Activated CD8-positive, alpha-beta T cell treated with anti-CD3 and anti-CD28 coated beads, Interleukin-2, amount 10 ng/mL, durations not matched to agents 7 days and 5 days (primary cell): ENCODE measurements around the gene CCR6. TPM values are rescaled to one million over a fixed set of nuclear protein-coding genes. Genes with fewer than 3 reads are reported as not detected.

Source experiments
- ATAC-seq: fragments of 150-1000 bp; cut with Tn5 transposase; one replicate; pipeline ENCODE4 v1.10.0; 2021; ENCODE audit warnings: moderate library complexity
- CTCF ChIA-PET: fragments of 350-600 bp; sonication (Branson Sonifier 250); formaldehyde crosslinking; loops from one replicate; lab custom pipeline; 2021; ENCODE audit warnings: antibody characterized with exemption; lab: Charles Lee
- POLR2A ChIA-PET: fragments of 350-600 bp; sonication (Branson Sonifier 250); formaldehyde crosslinking; loops from one replicate; lab custom pipeline; 2021; ENCODE audit warnings: antibody characterized with exemption; lab: Charles Lee
- DNase-seq: peaks from one replicate; pipeline ENCODE4 v3.0.0-alpha.2; 2020
- H3K27ac Mint-ChIP-seq: one replicate; pipeline ENCODE4 v1.8.0; 2021; ENCODE audit warnings: mild to moderate bottlenecking, mixed read lengths
- H3K27me3 Mint-ChIP-seq: one replicate; pipeline ENCODE4 v1.8.0; 2021; ENCODE audit warnings: low read depth, mixed read lengths
- H3K36me3 Mint-ChIP-seq: one replicate; pipeline ENCODE4 v1.8.0; 2021; ENCODE audit warnings: low read depth, mixed read lengths
- H3K4me1 Mint-ChIP-seq: one replicate; pipeline ENCODE4 v1.8.0; 2021; ENCODE audit warnings: low read depth, mixed read lengths
- H3K4me3 Mint-ChIP-seq: one replicate; pipeline ENCODE4 v1.8.0; 2021; ENCODE audit warnings: mild to moderate bottlenecking, mixed read lengths
- H3K9me3 Mint-ChIP-seq: one replicate; pipeline ENCODE4 v1.8.0; 2022; ENCODE audit warnings: mixed read lengths; ENCODE audit not compliant: insufficient read depth
- total RNA-seq, 2 experiments: library from RNA; stranded (reverse); gene quantifications; one replicate each; pipeline ENCODE4 v1.2.3, GENCODE V29; 2021

The CCR6 gene
- total RNA-seq, 2 experiments from 2014 or later: 3.8 to 4.4 TPM

DNA sequence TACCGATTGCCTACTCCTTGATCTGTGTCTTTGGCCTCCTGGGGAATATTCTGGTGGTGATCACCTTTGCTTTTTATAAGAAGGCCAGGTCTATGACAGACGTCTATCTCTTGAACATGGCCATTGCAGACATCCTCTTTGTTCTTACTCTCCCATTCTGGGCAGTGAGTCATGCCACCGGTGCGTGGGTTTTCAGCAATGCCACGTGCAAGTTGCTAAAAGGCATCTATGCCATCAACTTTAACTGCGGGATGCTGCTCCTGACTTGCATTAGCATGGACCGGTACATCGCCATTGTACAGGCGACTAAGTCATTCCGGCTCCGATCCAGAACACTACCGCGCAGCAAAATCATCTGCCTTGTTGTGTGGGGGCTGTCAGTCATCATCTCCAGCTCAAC lies 13.5 kb downstream of the CCR6 start:
- Mint-ChIP-seq H3K27me3 (peaks cover 15% of the 10 kb centered on the region), H3K9me3 (no peaks in the 10 kb centered on the region), H3K4me3 (no peak overlapping the region), H3K4me1 (peaks cover 17% of the 10 kb centered on the region), H3K27ac (no peak overlapping the region), H3K36me3 (no peaks in the 10 kb centered on the region)
- CTCF ChIA-PET: interaction anchor here (0.9 kb wide), 3 partner anchors 9 to 362 kb away, joined by 3 read pairs; no protein-coding TSS in a partner anchor
- ATAC-seq (no peak), DNase-seq (no peak)
- POLR2A ChIA-PET: no interaction called here

DNA sequence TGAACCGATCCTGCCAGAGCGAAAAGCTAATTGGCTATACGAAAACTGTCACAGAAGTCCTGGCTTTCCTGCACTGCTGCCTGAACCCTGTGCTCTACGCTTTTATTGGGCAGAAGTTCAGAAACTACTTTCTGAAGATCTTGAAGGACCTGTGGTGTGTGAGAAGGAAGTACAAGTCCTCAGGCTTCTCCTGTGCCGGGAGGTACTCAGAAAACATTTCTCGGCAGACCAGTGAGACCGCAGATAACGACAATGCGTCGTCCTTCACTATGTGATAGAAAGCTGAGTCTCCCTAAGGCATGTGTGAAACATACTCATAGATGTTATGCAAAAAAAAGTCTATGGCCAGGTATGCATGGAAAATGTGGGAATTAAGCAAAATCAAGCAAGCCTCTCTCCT lies 14.2 kb downstream of the CCR6 start:
- ATAC-seq (no peak), DNase-seq (no peak)
- peaks cover 15% of the 10 kb centered on the region for H3K27me3 Mint-ChIP-seq
- no peak overlapping the region for H3K4me3 Mint-ChIP-seq
- CTCF ChIA-PET: interaction anchor here (0.9 to 1.8 kb wide), 4 partner anchors 9 to 362 kb away, joined by 3 to 4 read pairs (median 3); no protein-coding TSS in a partner anchor
- no peaks in the 10 kb centered on the region for H3K36me3 Mint-ChIP-seq
- no peak overlapping the region for H3K27ac Mint-ChIP-seq
- peaks cover 21% of the 10 kb centered on the region for H3K4me1 Mint-ChIP-seq
- POLR2A ChIA-PET: no interaction called here
- H3K9me3 Mint-ChIP-seq: no peaks in the 10 kb centered on the region

DNA sequence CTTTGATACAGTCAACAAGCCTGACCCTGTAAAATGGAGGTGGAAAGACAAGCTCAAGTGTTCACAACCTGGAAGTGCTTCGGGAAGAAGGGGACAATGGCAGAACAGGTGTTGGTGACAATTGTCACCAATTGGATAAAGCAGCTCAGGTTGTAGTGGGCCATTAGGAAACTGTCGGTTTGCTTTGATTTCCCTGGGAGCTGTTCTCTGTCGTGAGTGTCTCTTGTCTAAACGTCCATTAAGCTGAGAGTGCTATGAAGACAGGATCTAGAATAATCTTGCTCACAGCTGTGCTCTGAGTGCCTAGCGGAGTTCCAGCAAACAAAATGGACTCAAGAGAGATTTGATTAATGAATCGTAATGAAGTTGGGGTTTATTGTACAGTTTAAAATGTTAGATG lies 15.0 kb downstream of the CCR6 start:
- Mint-ChIP-seq H3K4me3 (no peak overlapping the region), H3K27ac (no peak overlapping the region), H3K36me3 (no peaks in the 10 kb centered on the region), H3K9me3 (no peaks in the 10 kb centered on the region), H3K4me1 (peaks cover 24% of the 10 kb centered on the region), H3K27me3 (peaks cover 12% of the 10 kb centered on the region)
- ChIA-PET POLR2A (no interaction called here), CTCF (interaction anchor here (0.7 to 1.8 kb wide), 5 partner anchors 9 to 363 kb away, joined by 3 to 8 read pairs (median 3); partner anchors contain the start of gene CEP43)
- no peak for DNase-seq
- no peak for ATAC-seq

DNA sequence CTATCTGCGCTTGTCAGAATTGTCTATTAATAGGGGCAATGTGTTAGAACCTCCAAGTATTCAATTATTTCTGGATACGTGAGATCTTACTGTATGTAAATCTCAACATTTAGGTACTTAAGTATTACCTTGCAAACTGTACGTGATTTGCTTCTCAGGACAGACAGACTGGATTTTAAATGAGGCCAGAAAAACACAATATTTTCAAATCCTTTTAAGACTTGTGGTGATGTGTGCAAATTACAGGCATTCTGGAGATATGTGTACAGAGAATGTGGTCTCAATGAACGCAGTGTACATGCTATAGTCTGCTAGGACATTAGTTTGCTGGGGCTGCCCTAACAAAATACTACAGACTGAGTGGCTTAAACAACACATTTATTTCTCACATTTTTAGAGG lies 16.9 kb downstream of the CCR6 start:
- H3K4me1 Mint-ChIP-seq: peaks cover 24% of the 10 kb centered on the region
- no peak overlapping the region for H3K4me3 Mint-ChIP-seq
- H3K27ac Mint-ChIP-seq: no peak overlapping the region
- no peak for ATAC-seq
- POLR2A ChIA-PET: no interaction called here
- no peaks in the 10 kb centered on the region for H3K36me3 Mint-ChIP-seq
- DNase-seq: no peak
- peaks cover 10% of the 10 kb centered on the region for H3K27me3 Mint-ChIP-seq
- CTCF ChIA-PET: interaction anchor here (1.0 to 3.7 kb wide), 6 partner anchors 9 to 365 kb away, joined by 3 to 20 read pairs (median 6); partner anchors contain the start of gene CEP43
- no peaks in the 10 kb centered on the region for H3K9me3 Mint-ChIP-seq

DNA sequence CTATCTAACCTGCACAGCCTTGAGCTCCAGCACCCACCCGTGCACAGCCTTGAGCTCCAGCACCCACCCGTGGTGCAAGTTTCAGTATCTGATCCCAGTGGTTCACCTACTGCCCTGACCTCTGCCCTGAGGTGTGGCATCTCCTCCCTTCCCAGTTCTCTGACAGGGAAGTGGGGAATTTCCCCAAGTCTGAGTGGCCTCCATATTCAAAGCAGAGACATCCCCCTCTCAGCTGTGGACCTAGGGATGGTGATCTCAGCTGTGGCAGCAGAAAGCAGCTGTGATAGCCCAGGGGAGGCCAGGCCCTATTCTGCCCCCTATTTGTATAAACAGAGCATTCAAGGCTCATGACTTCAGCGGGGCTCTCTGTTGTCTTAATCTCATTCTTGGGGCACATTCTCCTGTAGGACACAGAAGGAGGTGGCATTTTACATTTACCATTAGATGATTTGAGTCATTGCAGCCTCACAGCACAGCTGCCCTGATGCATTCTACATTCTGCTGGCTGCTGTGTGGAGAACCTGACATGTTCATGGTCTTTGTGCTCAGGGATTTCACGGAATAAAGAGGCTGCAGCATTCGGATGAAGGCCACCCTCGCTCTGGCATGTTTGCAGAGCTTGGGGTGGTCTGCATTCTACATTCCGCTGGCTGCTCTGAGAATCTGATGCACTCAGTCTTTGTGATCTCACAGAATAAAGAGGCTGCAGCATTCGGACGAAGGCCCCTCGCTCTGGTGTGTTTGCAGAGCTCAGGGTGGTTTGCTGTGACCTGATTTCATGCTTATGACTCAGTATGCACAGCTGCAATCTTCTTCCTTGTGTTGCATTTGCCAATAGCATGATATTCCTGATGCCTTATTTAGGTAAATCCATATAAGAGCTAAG lies 17.9 kb downstream of the CCR6 start:
- H3K4me3 Mint-ChIP-seq: no peak overlapping the region
- CTCF ChIA-PET: interaction anchor here (0.7 to 3.7 kb wide), 13 partner anchors 11 to 378 kb away, joined by 3 to 20 read pairs (median 4); partner anchors contain the start of gene CCR6
- ATAC-seq (no peak), DNase-seq (no peak)
- H3K27ac Mint-ChIP-seq: no peak overlapping the region
- POLR2A ChIA-PET: interaction anchor here (0.7 kb wide), 1 partner anchor 274 kb away, joined by 4 read pairs; no protein-coding TSS in a partner anchor
- H3K4me1 Mint-ChIP-seq: peaks cover 24% of the 10 kb centered on the region
- peaks cover 10% of the 10 kb centered on the region for H3K27me3 Mint-ChIP-seq
- H3K36me3 Mint-ChIP-seq: no peaks in the 10 kb centered on the region
- no peaks in the 10 kb centered on the region for H3K9me3 Mint-ChIP-seq

DNA sequence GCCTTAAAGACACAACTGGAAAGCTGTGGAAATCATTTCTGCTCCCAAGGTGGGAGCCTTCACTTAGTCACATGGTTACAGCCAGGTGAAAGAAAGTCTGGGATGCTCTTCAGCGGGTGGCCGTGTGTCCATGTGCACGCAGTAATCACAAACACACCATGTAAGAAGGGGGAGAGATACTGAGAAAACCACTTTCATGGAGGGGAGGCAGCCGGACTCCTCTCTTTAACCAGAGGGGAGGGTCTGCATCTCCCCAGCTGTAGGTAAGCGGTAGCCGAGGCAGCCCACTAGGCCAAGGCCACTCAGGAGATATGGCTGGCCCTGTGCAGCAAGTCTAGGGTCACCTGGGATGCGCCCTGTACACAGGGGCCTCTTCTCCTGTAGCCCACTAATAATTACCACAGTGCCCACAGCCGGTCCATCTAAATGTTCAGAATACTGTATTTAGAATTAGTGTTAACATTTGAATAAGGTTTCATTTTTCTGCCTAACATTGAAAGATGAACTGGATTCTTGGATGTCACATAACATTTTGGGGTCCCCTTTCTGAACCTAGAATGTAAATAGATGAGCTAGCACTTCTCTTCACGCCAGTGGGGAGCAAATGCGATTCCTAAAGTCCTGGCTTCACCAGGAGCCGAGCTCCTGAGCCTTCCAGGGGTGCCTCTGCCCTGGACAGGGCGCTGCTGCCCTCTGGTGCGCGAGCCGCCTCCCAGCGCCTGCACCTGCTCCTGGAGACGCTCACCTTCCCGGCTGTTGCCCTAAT lies 19.0 kb downstream of the CCR6 start:
- peak; percentile 90 for ATAC-seq
- Mint-ChIP-seq H3K9me3 (no peaks in the 10 kb centered on the region), H3K27ac (no peak overlapping the region), H3K4me3 (no peak overlapping the region), H3K36me3 (no peaks in the 10 kb centered on the region), H3K27me3 (peaks cover 9% of the 10 kb centered on the region), H3K4me1 (peaks cover 16% of the 10 kb centered on the region)
- CTCF ChIA-PET: interaction anchor here (0.5 to 3.7 kb wide), 22 partner anchors 9 to 379 kb away, joined by 3 to 20 read pairs (median 4); partner anchors contain the start of gene CCR6
- POLR2A ChIA-PET: interaction anchor here (0.7 kb wide), 1 partner anchor 275 kb away, joined by 4 read pairs; no protein-coding TSS in a partner anchor
- peak; percentile 54 for DNase-seq

DNA sequence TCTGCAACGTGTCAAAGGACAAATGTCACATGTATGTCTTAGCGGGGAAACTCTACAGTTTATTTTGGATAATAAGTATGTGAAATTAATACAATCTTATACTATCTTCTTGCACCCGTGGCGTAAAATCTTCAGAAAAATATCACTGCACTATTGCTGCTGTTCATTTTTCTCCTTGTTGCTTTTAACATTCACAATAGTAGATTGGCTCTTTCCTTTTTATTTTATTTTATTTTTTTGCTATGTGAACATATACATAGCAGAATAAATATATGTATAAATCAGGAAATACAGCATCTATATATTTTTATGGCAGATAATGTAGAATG lies 19.5 kb downstream of the CCR6 start:
- no peak for DNase-seq
- Mint-ChIP-seq H3K9me3 (no peaks in the 10 kb centered on the region), H3K4me1 (peaks cover 12% of the 10 kb centered on the region), H3K4me3 (no peak overlapping the region), H3K27ac (no peak overlapping the region), H3K27me3 (peaks cover 6% of the 10 kb centered on the region), H3K36me3 (no peaks in the 10 kb centered on the region)
- POLR2A ChIA-PET: no interaction called here
- no peak for ATAC-seq
- CTCF ChIA-PET: interaction anchor here (0.6 to 3.7 kb wide), 15 partner anchors 18 to 367 kb away, joined by 3 to 20 read pairs (median 4); partner anchors contain the start of gene CCR6

DNA sequence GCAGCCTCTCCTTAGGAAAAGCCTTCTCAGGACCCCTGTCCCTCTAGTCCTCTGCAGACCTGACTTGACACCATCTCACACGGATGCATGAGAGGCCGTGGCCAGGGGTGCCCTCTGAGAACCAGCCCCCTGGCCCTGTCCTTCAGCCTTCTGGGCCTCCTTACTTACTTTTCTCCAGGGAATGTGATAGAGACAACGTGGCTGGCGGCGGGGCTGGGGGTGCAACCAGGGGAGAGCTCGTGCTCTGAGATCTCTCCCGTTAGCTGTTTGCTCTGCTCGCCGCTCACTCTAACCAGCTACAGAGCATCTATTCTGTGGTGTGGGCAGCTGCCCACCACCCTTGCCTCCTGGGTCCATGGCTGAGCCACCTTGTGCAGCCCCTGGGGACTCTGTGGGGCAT lies 20.1 kb downstream of the CCR6 start:
- Mint-ChIP-seq H3K27ac (no peak overlapping the region), H3K27me3 (peaks cover 6% of the 10 kb centered on the region), H3K4me1 (peaks cover 11% of the 10 kb centered on the region), H3K36me3 (no peaks in the 10 kb centered on the region), H3K9me3 (no peaks in the 10 kb centered on the region), H3K4me3 (no peak overlapping the region)
- POLR2A ChIA-PET: no interaction called here
- CTCF ChIA-PET: interaction anchor here (1.0 to 3.7 kb wide), 3 partner anchors 90 to 368 kb away, joined by 3 to 20 read pairs (median 4); no protein-coding TSS in a partner anchor
- ATAC-seq (no peak), DNase-seq (no peak)

DNA sequence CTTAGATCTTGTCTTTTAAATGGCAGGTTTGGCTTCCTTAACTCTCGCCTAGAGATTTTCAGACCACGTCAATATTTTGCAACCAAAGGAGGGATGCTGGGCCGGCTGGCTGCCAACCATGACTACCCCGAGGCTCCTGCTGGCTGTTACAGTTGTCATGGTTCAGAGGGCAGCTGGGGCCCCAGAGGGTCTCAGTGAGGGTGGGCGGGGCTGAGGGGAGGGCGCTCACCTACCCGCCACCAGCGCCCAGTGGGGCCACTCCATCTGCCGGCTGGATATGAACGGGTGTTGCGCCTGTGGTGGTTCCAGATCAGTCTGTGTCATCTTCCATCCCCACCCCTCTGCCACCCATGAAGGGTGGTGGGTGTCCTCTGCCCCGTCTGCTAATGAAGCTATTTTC lies 22.6 kb downstream of the CCR6 start:
- ATAC-seq (no peak), DNase-seq (no peak)
- H3K9me3 Mint-ChIP-seq: no peaks in the 10 kb centered on the region
- no peak overlapping the region for H3K27ac Mint-ChIP-seq
- ChIA-PET CTCF (no interaction called here), POLR2A (no interaction called here)
- no peaks in the 10 kb centered on the region for H3K36me3 Mint-ChIP-seq
- H3K4me1 Mint-ChIP-seq: peaks cover 9% of the 10 kb centered on the region
- H3K27me3 Mint-ChIP-seq: no peaks in the 10 kb centered on the region
- H3K4me3 Mint-ChIP-seq: no peak overlapping the region

DNA sequence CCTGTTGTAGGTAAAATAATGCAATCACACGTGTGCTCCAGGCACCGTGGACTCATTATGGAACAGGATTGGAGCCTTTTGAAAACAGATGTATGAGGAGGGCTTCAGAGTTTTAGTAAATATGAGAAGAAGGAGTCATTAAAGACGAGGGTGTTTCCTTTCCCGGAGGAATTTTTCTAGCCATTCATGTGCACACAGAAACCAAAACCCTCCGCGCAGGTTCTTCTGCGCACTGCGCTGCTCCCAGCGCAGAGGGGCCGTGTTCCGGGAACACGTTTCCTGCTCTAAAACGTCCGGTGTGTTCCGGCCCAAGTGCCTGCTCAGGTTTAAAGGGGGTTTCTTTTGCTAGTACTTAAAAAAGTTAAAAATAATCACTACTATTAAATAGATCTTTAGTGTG lies 23.2 kb downstream of the CCR6 start:
- H3K27me3 Mint-ChIP-seq: no peaks in the 10 kb centered on the region
- no peaks in the 10 kb centered on the region for H3K36me3 Mint-ChIP-seq
- DNase-seq (no peak), ATAC-seq (no peak)
- no peak overlapping the region for H3K4me3 Mint-ChIP-seq
- H3K9me3 Mint-ChIP-seq: no peaks in the 10 kb centered on the region
- POLR2A ChIA-PET: no interaction called here
- H3K4me1 Mint-ChIP-seq: peaks cover 14% of the 10 kb centered on the region
- CTCF ChIA-PET: no interaction called here
- no peak overlapping the region for H3K27ac Mint-ChIP-seq

DNA sequence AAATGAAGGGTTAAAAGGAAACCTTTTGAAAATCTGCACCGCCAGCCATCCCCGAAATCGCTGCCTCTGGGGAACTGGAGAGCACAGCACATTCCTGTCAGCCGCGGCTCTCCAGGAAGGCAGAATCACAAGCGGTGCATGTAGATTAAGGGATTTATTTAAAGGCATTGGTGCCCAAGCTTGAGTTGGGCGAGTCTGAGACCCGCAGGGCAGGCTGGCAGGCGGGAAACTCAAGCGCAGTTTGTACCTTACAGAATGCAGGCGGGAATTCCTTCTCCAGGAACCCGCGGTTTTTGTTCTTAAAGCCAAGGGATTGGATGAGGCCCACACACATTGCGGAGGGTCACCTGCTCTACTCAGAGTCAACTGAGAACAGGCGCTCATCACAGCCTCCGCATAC lies 24.1 kb downstream of the CCR6 start:
- no peak for DNase-seq
- no peaks in the 10 kb centered on the region for H3K27me3 Mint-ChIP-seq
- POLR2A ChIA-PET: no interaction called here
- H3K4me3 Mint-ChIP-seq: no peak overlapping the region
- peaks cover 11% of the 10 kb centered on the region for H3K4me1 Mint-ChIP-seq
- no peak for ATAC-seq
- H3K36me3 Mint-ChIP-seq: no peaks in the 10 kb centered on the region
- no peaks in the 10 kb centered on the region for H3K9me3 Mint-ChIP-seq
- CTCF ChIA-PET: interaction anchor here (0.5 kb wide), 1 partner anchor 68 kb away, joined by 3 read pairs; no protein-coding TSS in a partner anchor
- no peak overlapping the region for H3K27ac Mint-ChIP-seq
